A549 (cell line): ENCODE results near the gene ISM1.

Experiments used
- BHLHE40 ChIP-seq: IDR thresholded peaks from 2 replicates; pipeline ENCODE4 v1.6.1; 2012; ENCODE audit warnings: low read depth, low read length, inconsistent platforms
- CHD4 ChIP-seq: fragments of 200-600 bp; sonication (generic); IDR thresholded peaks from 2 replicates; pipeline ENCODE4 v1.6.1; 2016; ENCODE audit warnings: antibody characterized with exemption, mild to moderate bottlenecking, borderline replicate concordance
- ESRRA ChIP-seq: fragments of 150-350 bp; IDR thresholded peaks from 2 replicates; pipeline ENCODE4 v1.6.1; 2014; ENCODE audit warnings: mild to moderate bottlenecking, low read length, borderline replicate concordance
- POLR2A ChIP-seq: IDR thresholded peaks from 2 replicates; pipeline ENCODE4 v1.6.1; 2012; ENCODE audit warnings: mild to moderate bottlenecking, low read length
- TF ChIP-seq, protein P1 (sequence below): fragments of >200 bp; sonication (Bioruptor Twin); formaldehyde crosslinking; IDR thresholded peaks from 3 replicates; pipeline ENCODE4 v1.5.1; 2016

DNA sequence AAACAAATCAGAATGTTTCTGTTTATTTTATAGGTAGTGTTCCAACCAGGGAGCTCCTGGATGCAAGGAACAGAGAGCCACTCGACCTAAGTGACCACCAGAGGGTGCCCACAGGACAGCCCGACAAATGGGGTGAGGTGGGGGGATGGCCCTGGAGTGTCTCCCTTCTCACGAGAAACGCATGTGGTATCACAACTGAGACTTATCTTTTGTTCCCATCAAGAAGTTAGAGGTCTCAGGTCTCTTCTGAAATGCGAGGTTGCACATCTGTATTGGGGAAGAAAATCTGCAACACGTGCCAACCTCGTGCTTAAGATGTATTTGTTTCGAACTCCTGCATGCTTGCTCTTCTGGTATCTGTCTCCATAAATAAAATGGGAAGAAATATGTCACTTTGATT, 104.0 kb downstream of the ISM1 start:
- TF ChIP-seq, protein P1, sequence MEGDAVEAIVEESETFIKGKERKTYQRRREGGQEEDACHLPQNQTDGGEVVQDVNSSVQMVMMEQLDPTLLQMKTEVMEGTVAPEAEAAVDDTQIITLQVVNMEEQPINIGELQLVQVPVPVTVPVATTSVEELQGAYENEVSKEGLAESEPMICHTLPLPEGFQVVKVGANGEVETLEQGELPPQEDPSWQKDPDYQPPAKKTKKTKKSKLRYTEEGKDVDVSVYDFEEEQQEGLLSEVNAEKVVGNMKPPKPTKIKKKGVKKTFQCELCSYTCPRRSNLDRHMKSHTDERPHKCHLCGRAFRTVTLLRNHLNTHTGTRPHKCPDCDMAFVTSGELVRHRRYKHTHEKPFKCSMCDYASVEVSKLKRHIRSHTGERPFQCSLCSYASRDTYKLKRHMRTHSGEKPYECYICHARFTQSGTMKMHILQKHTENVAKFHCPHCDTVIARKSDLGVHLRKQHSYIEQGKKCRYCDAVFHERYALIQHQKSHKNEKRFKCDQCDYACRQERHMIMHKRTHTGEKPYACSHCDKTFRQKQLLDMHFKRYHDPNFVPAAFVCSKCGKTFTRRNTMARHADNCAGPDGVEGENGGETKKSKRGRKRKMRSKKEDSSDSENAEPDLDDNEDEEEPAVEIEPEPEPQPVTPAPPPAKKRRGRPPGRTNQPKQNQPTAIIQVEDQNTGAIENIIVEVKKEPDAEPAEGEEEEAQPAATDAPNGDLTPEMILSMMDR = peak; percentile 74
- TF ChIP-seq POLR2A (no peak), CHD4 (no peak), ESRRA (no peak), BHLHE40 (no peak)
